ENCODE measurements around the gene SLC51A. TPM values are rescaled to one million over a fixed set of nuclear protein-coding genes. Genes with fewer than 3 reads are reported as not detected.

SLC51A gene
- total and polyA plus RNA-seq, 9 of the 15 experiments (the other 6 are each of a cell fraction or from before 2014, with no cell fraction given), result 0.35 to 0.38 TPM; not detected in 7

DNA sequence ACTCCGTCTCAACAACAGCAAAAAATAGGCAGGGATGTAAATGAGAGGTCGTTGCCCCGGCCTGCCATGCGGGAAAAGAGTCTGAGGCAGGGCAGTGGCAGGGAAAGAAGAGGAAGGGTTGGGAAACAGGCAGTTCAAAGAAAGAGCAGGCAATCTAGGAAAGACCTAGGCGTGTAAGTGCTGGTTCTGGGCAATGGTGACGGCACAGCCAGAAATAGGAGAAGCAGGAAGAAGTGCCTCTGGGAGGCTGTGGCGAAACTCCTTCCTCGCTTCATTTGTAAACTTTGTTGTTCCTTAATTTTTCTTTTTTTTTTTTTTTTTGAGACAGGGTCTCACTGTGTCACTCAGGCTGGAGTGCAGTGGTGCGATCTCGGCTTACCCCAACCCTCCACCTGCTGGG, 4.3 kb downstream of the SLC51A start:
- intact Hi-C loops (cut with micrococcal nuclease) (no loop called here), in situ Hi-C loops (cut with MboI) (loop anchor here (25.0 kb wide), 1 partner anchor 508 kb away; the partner anchor contains the start of gene MUC20)
- H4K20me1 ChIP-seq (replicated peaks; ENCODE audit: control insufficient read depth, insufficient read depth, low read length), result no peaks in the 10 kb centered on the region
- H3K27ac ChIP-seq (ENCODE audit: extremely low read depth, low read depth, low read length), result no peak overlapping the region
- no peak overlapping the region for H3K4me2 ChIP-seq (ENCODE audit: insufficient read depth, low read length)
- DNase-seq (ENCODE audit: extremely low read depth in 1 of 4, low spot score in 3 of 4) (no peak), FAIRE-seq (no peak), ATAC-seq (no peak)
- H3K36me3 ChIP-seq (ENCODE audit: control insufficient read depth, insufficient read depth, low read length), result no peaks in the 10 kb centered on the region
- peaks cover 10 to 28% of the 10 kb centered on the region in 2 experiments; a peak in 4 of 5 replicates for H3K4me1 ChIP-seq (replicated peaks in 1 of 2; ENCODE audit: control insufficient read depth in 2 of 2, insufficient read depth in 2 of 2, low read length in 2 of 2)
- H3K27me3 ChIP-seq (ENCODE audit: control insufficient read depth in 2 of 2, insufficient read depth in 2 of 2, low read length in 2 of 2), result no peaks in the 10 kb centered on the region
- POLR2A ChIA-PET, result interaction anchor here (0.8 to 1.0 kb wide), 2 partner anchors 141 to 292 kb away, joined by 3 to 4 read pairs; no protein-coding TSS in a partner anchor
- CTCF ChIA-PET (ENCODE audit: low intra/inter-chr PET ratio), result no interaction called here
- WGBS (ENCODE audit: insufficient coverage, low coverage, missing lambda C conversion rate), result 71% methylated on average over 10 of the region's 10 CpGs
- no peaks in the 10 kb centered on the region for H3K9me1 ChIP-seq (ENCODE audit: control insufficient read depth, insufficient read depth, low read length)
- H2AFZ ChIP-seq (ENCODE audit: low read depth, low read length), result no peak overlapping the region
- no peaks in the 10 kb centered on the region for H3K9me3 ChIP-seq (replicated peaks; ENCODE audit: control insufficient read depth, insufficient read depth, low read depth, low read length)
- H3K4me3 ChIP-seq, result no peak overlapping the region
- no TSS peak for BruUV-seq (replicated peaks)
- no peak overlapping the region for H3K9ac ChIP-seq (ENCODE audit: insufficient read depth in 1 of 2, low read depth in 2 of 2, low read length in 2 of 2)
- TF ChIP-seq IRF2 (CRISPR knock-in tag; IDR thresholded peaks at IDR 0.05), result no peak
- no peak for TF ChIP-seq CEBPG (CRISPR knock-in tag; IDR thresholded peaks at IDR 0.05)
- no peak for TF ChIP-seq CEBPG (tag; conservative IDR thresholded peaks at IDR 0.05 in 1 of 2, IDR thresholded peaks at IDR 0.05 in 1 of 2)
- TF ChIP-seq DMBX1 (CRISPR knock-in tag; IDR thresholded peaks at IDR 0.05; ENCODE audit: borderline replicate concordance), result no peak
- TF ChIP-seq ZNF239 (CRISPR knock-in tag; IDR thresholded peaks at IDR 0.05), result no peak
- TF ChIP-seq, protein P1, sequence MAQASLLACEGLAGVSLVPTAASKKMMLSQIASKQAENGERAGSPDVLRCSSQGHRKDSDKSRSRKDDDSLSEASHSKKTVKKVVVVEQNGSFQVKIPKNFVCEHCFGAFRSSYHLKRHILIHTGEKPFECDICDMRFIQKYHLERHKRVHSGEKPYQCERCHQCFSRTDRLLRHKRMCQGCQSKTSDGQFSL (CRISPR knock-in tag; IDR thresholded peaks at IDR 0.05), result no peak
- TF ChIP-seq, protein P1 (tag; IDR thresholded peaks at IDR 0.05), result no peak
- TF ChIP-seq ZNF224 (CRISPR knock-in tag; IDR thresholded peaks at IDR 0.05), result no peak
- no peak for TF ChIP-seq EWSR1 (IDR thresholded peaks at IDR 0.05; ENCODE audit: borderline replicate concordance, low read depth, partially characterized antibody)
- TF ChIP-seq, protein P2, sequence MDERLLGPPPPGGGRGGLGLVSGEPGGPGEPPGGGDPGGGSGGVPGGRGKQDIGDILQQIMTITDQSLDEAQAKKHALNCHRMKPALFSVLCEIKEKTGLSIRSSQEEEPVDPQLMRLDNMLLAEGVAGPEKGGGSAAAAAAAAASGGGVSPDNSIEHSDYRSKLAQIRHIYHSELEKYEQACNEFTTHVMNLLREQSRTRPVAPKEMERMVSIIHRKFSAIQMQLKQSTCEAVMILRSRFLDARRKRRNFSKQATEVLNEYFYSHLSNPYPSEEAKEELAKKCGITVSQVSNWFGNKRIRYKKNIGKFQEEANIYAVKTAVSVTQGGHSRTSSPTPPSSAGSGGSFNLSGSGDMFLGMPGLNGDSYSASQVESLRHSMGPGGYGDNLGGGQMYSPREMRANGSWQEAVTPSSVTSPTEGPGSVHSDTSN (CRISPR knock-in tag; IDR thresholded peaks at IDR 0.05; ENCODE audit: low read depth), result no peak
- TF ChIP-seq, protein P2 (tag; conservative IDR thresholded peaks at IDR 0.05; ENCODE audit: low read depth), result no peak
- H3K79me2 ChIP-seq (ENCODE audit: control insufficient read depth, insufficient read depth, low read length), result no peaks in the 10 kb centered on the region

All from K562 (cell line).